ENCODE results near the gene LRRFIP1. TPM values are rescaled to one million over a fixed set of nuclear protein-coding genes. Genes with fewer than 3 reads are reported as not detected.

Gene LRRFIP1
- total and polyA plus RNA-seq, 2 of the 13 experiments (the other 11 are each of a cell fraction or from before 2014, with no cell fraction given): 15.9 to 40.5 TPM

DNA sequence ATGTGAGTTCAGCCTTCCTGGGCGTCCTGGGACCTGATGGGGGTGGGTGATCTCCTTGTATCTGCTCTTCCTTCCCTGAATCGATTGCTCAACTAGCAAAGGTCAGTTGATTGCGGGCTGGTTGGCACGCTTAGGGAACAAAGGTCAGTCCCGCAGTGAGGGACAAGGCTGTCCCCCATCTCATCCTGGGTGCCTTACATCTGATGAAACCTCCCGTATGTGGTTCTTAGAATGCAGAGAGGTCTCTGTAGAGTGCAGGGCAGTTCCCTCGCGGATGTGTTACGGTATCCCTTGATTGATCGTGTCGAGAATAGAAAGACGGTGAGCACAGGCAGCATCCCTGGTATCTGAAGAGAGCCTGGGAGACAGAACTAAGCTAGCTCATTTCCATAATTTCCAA is 114.8 kb downstream of the LRRFIP1 start (continued):
- TF ChIP-seq, protein P1, sequence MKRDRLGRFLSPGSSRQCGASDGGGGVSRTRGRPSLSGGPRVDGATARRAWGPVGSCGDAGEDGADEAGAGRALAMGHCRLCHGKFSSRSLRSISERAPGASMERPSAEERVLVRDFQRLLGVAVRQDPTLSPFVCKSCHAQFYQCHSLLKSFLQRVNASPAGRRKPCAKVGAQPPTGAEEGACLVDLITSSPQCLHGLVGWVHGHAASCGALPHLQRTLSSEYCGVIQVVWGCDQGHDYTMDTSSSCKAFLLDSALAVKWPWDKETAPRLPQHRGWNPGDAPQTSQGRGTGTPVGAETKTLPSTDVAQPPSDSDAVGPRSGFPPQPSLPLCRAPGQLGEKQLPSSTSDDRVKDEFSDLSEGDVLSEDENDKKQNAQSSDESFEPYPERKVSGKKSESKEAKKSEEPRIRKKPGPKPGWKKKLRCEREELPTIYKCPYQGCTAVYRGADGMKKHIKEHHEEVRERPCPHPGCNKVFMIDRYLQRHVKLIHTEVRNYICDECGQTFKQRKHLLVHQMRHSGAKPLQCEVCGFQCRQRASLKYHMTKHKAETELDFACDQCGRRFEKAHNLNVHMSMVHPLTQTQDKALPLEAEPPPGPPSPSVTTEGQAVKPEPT (CRISPR knock-in tag; IDR thresholded peaks at IDR 0.05; ENCODE audit: low read depth): no peak
- peak; percentile 99 for TF ChIP-seq GATAD2A (CRISPR knock-in tag; IDR thresholded peaks at IDR 0.05)
- no peak for TF ChIP-seq TMF1 (CRISPR knock-in tag; IDR thresholded peaks at IDR 0.05; ENCODE audit: low read depth)
- TF ChIP-seq, protein P2, sequence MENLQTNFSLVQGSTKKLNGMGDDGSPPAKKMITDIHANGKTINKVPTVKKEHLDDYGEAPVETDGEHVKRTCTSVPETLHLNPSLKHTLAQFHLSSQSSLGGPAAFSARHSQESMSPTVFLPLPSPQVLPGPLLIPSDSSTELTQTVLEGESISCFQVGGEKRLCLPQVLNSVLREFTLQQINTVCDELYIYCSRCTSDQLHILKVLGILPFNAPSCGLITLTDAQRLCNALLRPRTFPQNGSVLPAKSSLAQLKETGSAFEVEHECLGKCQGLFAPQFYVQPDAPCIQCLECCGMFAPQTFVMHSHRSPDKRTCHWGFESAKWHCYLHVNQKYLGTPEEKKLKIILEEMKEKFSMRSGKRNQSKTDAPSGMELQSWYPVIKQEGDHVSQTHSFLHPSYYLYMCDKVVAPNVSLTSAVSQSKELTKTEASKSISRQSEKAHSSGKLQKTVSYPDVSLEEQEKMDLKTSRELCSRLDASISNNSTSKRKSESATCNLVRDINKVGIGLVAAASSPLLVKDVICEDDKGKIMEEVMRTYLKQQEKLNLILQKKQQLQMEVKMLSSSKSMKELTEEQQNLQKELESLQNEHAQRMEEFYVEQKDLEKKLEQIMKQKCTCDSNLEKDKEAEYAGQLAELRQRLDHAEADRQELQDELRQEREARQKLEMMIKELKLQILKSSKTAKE (CRISPR knock-in tag; IDR thresholded peaks at IDR 0.05; ENCODE audit: borderline replicate concordance): peak; percentile 75; the same call in 1 of the 2 replicates
- no peak for TF ChIP-seq CREB1 (IDR thresholded peaks at IDR 0.05)
- TF ChIP-seq CREB1 (CRISPR knock-in tag; IDR thresholded peaks at IDR 0.05): no peak
- TF ChIP-seq DMAP1 (CRISPR knock-in tag; IDR thresholded peaks at IDR 0.05): no peak
- no peak for TF ChIP-seq ISX (CRISPR knock-in tag; conservative IDR thresholded peaks at IDR 0.05)
- no peak for TF ChIP-seq TBL1XR1 (IDR thresholded peaks at IDR 0.05; ENCODE audit: borderline replicate concordance, low read length, partially characterized antibody)
- no peak for TF ChIP-seq SIX1 (CRISPR knock-in tag; IDR thresholded peaks at IDR 0.05; ENCODE audit: borderline replicate concordance)
- TF ChIP-seq REXO4 (CRISPR knock-in tag; IDR thresholded peaks at IDR 0.05; ENCODE audit: borderline replicate concordance): no peak
- peak; percentile 33; the same call in 1 of the 2 replicates for TF ChIP-seq ZNF543 (CRISPR knock-in tag; IDR thresholded peaks at IDR 0.05)
- peak; percentile 57; the same call in 1 of the 2 replicates for TF ChIP-seq ZNF230 (CRISPR knock-in tag; IDR thresholded peaks at IDR 0.05)
- TF ChIP-seq, protein P3, sequence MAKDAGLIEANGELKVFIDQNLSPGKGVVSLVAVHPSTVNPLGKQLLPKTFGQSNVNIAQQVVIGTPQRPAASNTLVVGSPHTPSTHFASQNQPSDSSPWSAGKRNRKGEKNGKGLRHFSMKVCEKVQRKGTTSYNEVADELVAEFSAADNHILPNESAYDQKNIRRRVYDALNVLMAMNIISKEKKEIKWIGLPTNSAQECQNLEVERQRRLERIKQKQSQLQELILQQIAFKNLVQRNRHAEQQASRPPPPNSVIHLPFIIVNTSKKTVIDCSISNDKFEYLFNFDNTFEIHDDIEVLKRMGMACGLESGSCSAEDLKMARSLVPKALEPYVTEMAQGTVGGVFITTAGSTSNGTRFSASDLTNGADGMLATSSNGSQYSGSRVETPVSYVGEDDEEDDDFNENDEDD (CRISPR knock-in tag; IDR thresholded peaks at IDR 0.05; ENCODE audit: borderline replicate concordance): no peak
- TF ChIP-seq SP5 (CRISPR knock-in tag; IDR thresholded peaks at IDR 0.05; ENCODE audit: borderline replicate concordance, low read depth): peak; percentile 63
- no peak for TF ChIP-seq ARNT (IDR thresholded peaks at IDR 0.05)
- TF ChIP-seq ZNF34 (CRISPR knock-in tag; IDR thresholded peaks at IDR 0.05; ENCODE audit: borderline replicate concordance): no peak
- 0 out of 4 replicates have a peak, but pooled peaks of 1 of the 2 experiments have one; percentile 22 for TF ChIP-seq POLR2A (IDR thresholded peaks at IDR 0.05; ENCODE audit: insufficient read depth in 1 of 2, low read depth in 2 of 2, low read length in 2 of 2)
- peak; percentile 79 for TF ChIP-seq HMG20A (CRISPR knock-in tag; IDR thresholded peaks at IDR 0.05; ENCODE audit: borderline replicate concordance)
- TF ChIP-seq, protein P4, sequence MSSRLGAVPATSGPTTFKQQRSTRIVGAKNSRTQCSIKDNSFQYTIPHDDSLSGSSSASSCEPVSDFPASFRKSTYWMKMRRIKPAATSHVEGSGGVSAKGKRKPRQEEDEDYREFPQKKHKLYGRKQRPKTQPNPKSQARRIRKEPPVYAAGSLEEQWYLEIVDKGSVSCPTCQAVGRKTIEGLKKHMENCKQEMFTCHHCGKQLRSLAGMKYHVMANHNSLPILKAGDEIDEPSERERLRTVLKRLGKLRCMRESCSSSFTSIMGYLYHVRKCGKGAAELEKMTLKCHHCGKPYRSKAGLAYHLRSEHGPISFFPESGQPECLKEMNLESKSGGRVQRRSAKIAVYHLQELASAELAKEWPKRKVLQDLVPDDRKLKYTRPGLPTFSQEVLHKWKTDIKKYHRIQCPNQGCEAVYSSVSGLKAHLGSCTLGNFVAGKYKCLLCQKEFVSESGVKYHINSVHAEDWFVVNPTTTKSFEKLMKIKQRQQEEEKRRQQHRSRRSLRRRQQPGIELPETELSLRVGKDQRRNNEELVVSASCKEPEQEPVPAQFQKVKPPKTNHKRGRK (CRISPR knock-in tag; IDR thresholded peaks at IDR 0.05): no peak
- peak; percentile 80 for TF ChIP-seq KDM6A (CRISPR knock-in tag; IDR thresholded peaks at IDR 0.05; ENCODE audit: low read depth)
- TF ChIP-seq ZFP90 (CRISPR knock-in tag; IDR thresholded peaks at IDR 0.05; ENCODE audit: borderline replicate concordance): peak; percentile 78; the same call in 1 of the 2 replicates
- TF ChIP-seq ZNF619 (CRISPR knock-in tag; IDR thresholded peaks at IDR 0.05): peak; percentile 83; the same call in 1 of the 2 replicates
- TF ChIP-seq ZFP62 (CRISPR knock-in tag; IDR thresholded peaks at IDR 0.05): no peak
- 0 out of 2 replicates have a peak, but pooled peaks have one; percentile 39 for TF ChIP-seq REL (CRISPR knock-in tag; conservative IDR thresholded peaks at IDR 0.05)
- TF ChIP-seq NAIF1 (CRISPR knock-in tag; IDR thresholded peaks at IDR 0.05; ENCODE audit: borderline replicate concordance): no peak

All from HepG2 (cell line).